HG03432 (cell line): Measurements from ENCODE around the gene SPPL3.

ENCODE experiments used
- ATAC-seq: cut with Tn5 transposase; IDR thresholded peaks from one replicate; pipeline ENCODE4 v1.9.1; 2021; ENCODE audit warnings: mild to moderate bottlenecking, moderate library complexity; ENCODE audit not compliant: unreplicated experiment

SPPL3 gene

GRCh38 chr12:120790114-120790513 is 114.0 kb downstream of the SPPL3 start:
- ATAC-seq: no peak

GRCh38 chr12:120787889-120788288 is 116.3 kb downstream of the SPPL3 start:
- no peak for ATAC-seq

GRCh38 chr12:120784804-120785203 is 119.4 kb downstream of the SPPL3 start:
- no peak for ATAC-seq

- ATAC-seq: no peak
Measured at GRCh38 chr12:120783197-120783596, 121.0 kb downstream of the SPPL3 start.

- ATAC-seq: no peak
Measured at GRCh38 chr12:120775862-120776552, 128.2 kb downstream of the SPPL3 start.

- ATAC-seq: no peak
Measured at GRCh38 chr12:120774169-120774916, 129.8 kb downstream of the SPPL3 start.

GRCh38 chr12:120771097-120771496 is 133.1 kb downstream of the SPPL3 start:
- ATAC-seq: no peak

GRCh38 chr12:120767071-120768024 is 136.8 kb downstream of the SPPL3 start:
- no peak for ATAC-seq

- no peak for ATAC-seq
Measured at GRCh38 chr12:120766566-120766965, 137.6 kb downstream of the SPPL3 start.

- no peak for ATAC-seq
Measured at GRCh38 chr12:120764816-120765215, 139.3 kb downstream of the SPPL3 start.

- ATAC-seq: no peak
Measured at GRCh38 chr12:120763250-120763649, 140.9 kb downstream of the SPPL3 start.

- ATAC-seq: no peak
Measured at GRCh38 chr12:120762086-120762485, 142.1 kb downstream of the SPPL3 start.

- no peak for ATAC-seq
Measured at GRCh38 chr12:120761519-120761934, 142.6 kb downstream of the SPPL3 start.

- ATAC-seq: no peak
Measured at GRCh38 chr12:120760349-120761254, 143.6 kb downstream of the SPPL3 start.

- no peak for ATAC-seq
Measured at GRCh38 chr12:120759591-120760348, 144.4 kb downstream of the SPPL3 start.

- no peak for ATAC-seq
Measured at GRCh38 chr12:120758798-120759590, 145.2 kb downstream of the SPPL3 start.

GRCh38 chr12:120757949-120758348 is 146.2 kb downstream of the SPPL3 start:
- ATAC-seq: no peak

- no peak for ATAC-seq
Measured at GRCh38 chr12:120757226-120757742, 146.9 kb downstream of the SPPL3 start.
